ENCODE results near the gene NAA15. TPM values are rescaled to one million over a fixed set of nuclear protein-coding genes. Genes with fewer than 3 reads are reported as not detected.

Gene NAA15
- total and polyA plus RNA-seq, 4 donors, result 6.7 to 18.2 (median 11.1) TPM

DNA sequence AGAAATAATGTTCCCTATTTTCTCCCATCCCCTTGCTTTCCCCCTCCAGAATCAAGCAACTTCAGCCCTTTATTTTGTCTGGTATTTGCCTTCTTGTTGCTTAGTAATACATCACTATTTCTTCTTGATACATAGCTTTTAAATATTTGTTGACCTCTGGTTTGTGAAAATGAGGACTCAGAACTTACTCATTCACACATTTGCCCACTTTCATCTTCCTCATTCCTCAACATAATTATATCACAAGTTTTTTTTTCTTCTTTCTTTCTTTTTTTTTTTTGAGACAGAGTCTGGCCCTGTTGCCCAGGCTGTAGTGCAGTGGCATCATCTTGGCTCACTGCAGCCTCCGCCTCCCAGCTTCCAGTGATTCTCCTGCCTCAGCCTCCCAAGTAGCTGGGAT lies 29.9 kb downstream of the NAA15 start (continued):
- no peak for TF ChIP-seq FOXA1 (IDR thresholded peaks at IDR 0.05)

DNA sequence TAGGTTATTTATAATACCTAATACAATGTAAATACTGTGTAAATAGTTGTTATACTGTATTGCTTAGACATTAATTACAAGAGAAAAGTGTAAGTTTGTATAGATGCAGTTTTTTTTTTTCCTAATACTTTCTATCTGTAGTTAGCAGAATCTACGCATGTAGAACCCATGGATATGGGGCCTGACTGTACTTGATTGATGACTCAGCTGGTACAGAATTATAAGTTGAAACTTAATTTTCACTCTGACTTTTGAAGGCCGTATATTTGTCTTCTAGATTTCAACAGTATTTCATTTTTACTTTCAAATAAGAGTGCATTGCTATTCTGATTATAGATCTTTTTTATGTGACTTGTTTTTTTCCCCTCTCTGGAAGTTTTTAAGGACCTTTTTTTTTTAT lies 31.7 kb downstream of the NAA15 start:
- no peaks in the 10 kb centered on the region for H3K9me3 ChIP-seq (ENCODE audit: control insufficient read depth in 4 of 4, low read length in 3 of 4)
- WGBS, result 97% methylated on average over 2 of the region's 2 CpGs
- no peak for DNase-seq (ENCODE audit: low spot score)
- no peak overlapping the region for H3K4me3 ChIP-seq (ENCODE audit: low read depth in 1 of 3, low read length in 3 of 3)
- no peaks in the 10 kb centered on the region for H3K27me3 ChIP-seq (ENCODE audit: control insufficient read depth in 4 of 4, insufficient read depth in 4 of 4, low read length in 3 of 4)
- no peak overlapping the region for H3K27ac ChIP-seq (ENCODE audit: low read depth in 1 of 2, low read length in 2 of 2)
- H3K9ac ChIP-seq (ENCODE audit: low read depth in 1 of 2, low read length in 2 of 2), result no peak overlapping the region
- no peaks in the 10 kb centered on the region for H3K4me1 ChIP-seq (ENCODE audit: control insufficient read depth in 4 of 4, insufficient read depth in 4 of 4, low read length in 3 of 4)
- TF ChIP-seq FOXA2 (IDR thresholded peaks at IDR 0.05), result no peak
- no peaks in the 10 kb centered on the region for H3K36me3 ChIP-seq (ENCODE audit: control insufficient read depth in 4 of 4, insufficient read depth in 3 of 4, low read depth in 1 of 4, low read length in 3 of 4)

DNA sequence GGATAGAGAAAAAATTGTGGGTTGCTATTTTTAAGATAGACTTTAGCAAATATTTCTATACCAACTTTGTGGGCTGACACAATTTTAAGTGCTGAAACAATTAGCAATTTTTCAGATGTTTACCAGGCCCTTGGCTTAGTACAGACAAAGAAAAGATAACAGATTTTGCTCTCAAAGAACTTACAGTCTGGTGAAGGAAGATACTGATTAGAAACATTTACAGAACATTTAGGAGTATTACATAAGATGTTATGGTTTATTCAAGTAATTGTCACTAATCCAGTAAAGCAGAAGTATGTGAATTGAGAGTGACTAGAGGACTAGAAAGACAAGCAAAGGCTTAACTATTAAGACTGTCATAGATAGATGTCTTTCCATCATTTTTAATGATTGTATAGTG lies 36.3 kb downstream of the NAA15 start:
- no peak overlapping the region for H3K27ac ChIP-seq (ENCODE audit: low read depth in 1 of 2, low read length in 2 of 2)
- H3K36me3 ChIP-seq (ENCODE audit: control insufficient read depth in 4 of 4, insufficient read depth in 3 of 4, low read depth in 1 of 4, low read length in 3 of 4), result peaks cover 0 to 8% (median 2%) of the 10 kb centered on the region in 4 donors
- H3K9ac ChIP-seq (ENCODE audit: low read depth in 1 of 2, low read length in 2 of 2), result no peak overlapping the region

More for the DNA sequence above, 36.3 kb downstream of the NAA15 start:
- H3K4me1 ChIP-seq (ENCODE audit: control insufficient read depth in 4 of 4, insufficient read depth in 4 of 4, low read length in 3 of 4), result no peaks in the 10 kb centered on the region
- H3K4me3 ChIP-seq (ENCODE audit: low read depth in 1 of 3, low read length in 3 of 3), result no peak overlapping the region
- TF ChIP-seq HNF4G (IDR thresholded peaks at IDR 0.05), result no peak
- TF ChIP-seq GABPA (IDR thresholded peaks at IDR 0.05 in 1 of 2, conservative IDR thresholded peaks at IDR 0.05 in 1 of 2), result no peak
- TF ChIP-seq EGR1 (IDR thresholded peaks at IDR 0.05; ENCODE audit: low read depth in 2 of 2), result no peak
- TF ChIP-seq HNF4A (conservative IDR thresholded peaks at IDR 0.05), result no peak
- TF ChIP-seq ATF3 (IDR thresholded peaks at IDR 0.05), result no peak
- no peak for TF ChIP-seq CTCF (IDR thresholded peaks at IDR 0.05; ENCODE audit: low read depth, low read length, missing input control)
- no peak for TF ChIP-seq SP1 (IDR thresholded peaks at IDR 0.05)
- TF ChIP-seq RAD21 (IDR thresholded peaks at IDR 0.05), result no peak
- TF ChIP-seq TAF1 (conservative IDR thresholded peaks at IDR 0.05), result no peak
- TF ChIP-seq JUND (IDR thresholded peaks at IDR 0.05), result no peak
- TF ChIP-seq, protein P1, sequence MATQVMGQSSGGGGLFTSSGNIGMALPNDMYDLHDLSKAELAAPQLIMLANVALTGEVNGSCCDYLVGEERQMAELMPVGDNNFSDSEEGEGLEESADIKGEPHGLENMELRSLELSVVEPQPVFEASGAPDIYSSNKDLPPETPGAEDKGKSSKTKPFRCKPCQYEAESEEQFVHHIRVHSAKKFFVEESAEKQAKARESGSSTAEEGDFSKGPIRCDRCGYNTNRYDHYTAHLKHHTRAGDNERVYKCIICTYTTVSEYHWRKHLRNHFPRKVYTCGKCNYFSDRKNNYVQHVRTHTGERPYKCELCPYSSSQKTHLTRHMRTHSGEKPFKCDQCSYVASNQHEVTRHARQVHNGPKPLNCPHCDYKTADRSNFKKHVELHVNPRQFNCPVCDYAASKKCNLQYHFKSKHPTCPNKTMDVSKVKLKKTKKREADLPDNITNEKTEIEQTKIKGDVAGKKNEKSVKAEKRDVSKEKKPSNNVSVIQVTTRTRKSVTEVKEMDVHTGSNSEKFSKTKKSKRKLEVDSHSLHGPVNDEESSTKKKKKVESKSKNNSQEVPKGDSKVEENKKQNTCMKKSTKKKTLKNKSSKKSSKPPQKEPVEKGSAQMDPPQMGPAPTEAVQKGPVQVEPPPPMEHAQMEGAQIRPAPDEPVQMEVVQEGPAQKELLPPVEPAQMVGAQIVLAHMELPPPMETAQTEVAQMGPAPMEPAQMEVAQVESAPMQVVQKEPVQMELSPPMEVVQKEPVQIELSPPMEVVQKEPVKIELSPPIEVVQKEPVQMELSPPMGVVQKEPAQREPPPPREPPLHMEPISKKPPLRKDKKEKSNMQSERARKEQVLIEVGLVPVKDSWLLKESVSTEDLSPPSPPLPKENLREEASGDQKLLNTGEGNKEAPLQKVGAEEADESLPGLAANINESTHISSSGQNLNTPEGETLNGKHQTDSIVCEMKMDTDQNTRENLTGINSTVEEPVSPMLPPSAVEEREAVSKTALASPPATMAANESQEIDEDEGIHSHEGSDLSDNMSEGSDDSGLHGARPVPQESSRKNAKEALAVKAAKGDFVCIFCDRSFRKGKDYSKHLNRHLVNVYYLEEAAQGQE (IDR thresholded peaks at IDR 0.05), result no peak
- TF ChIP-seq RXRA (IDR thresholded peaks at IDR 0.05), result no peak
- TF ChIP-seq ZBTB33 (IDR thresholded peaks at IDR 0.05), result no peak
- H3K9me3 ChIP-seq (ENCODE audit: control insufficient read depth in 4 of 4, low read length in 3 of 4), result no peaks in the 10 kb centered on the region
- H3K27me3 ChIP-seq (ENCODE audit: control insufficient read depth in 4 of 4, insufficient read depth in 4 of 4, low read length in 3 of 4), result no peaks in the 10 kb centered on the region
- no peak for DNase-seq (ENCODE audit: low spot score)
